ENCODE data around the gene SNRPD3. TPM values are rescaled to one million over a fixed set of nuclear protein-coding genes. Genes with fewer than 3 reads are reported as not detected.
"Not testable (repeated sequence)": the region's sequence is repeated elsewhere in the genome, so short reads cannot be mapped to it uniquely, and the experiment has no call there.

The SNRPD3 gene
- total RNA-seq, 1 donor from 2014 or later, result 147 TPM

GRCh38 chr22:24543679-24544243 is 12.0 kb upstream of the SNRPD3 start:
- TF ChIP-seq, protein P1, sequence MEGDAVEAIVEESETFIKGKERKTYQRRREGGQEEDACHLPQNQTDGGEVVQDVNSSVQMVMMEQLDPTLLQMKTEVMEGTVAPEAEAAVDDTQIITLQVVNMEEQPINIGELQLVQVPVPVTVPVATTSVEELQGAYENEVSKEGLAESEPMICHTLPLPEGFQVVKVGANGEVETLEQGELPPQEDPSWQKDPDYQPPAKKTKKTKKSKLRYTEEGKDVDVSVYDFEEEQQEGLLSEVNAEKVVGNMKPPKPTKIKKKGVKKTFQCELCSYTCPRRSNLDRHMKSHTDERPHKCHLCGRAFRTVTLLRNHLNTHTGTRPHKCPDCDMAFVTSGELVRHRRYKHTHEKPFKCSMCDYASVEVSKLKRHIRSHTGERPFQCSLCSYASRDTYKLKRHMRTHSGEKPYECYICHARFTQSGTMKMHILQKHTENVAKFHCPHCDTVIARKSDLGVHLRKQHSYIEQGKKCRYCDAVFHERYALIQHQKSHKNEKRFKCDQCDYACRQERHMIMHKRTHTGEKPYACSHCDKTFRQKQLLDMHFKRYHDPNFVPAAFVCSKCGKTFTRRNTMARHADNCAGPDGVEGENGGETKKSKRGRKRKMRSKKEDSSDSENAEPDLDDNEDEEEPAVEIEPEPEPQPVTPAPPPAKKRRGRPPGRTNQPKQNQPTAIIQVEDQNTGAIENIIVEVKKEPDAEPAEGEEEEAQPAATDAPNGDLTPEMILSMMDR (IDR thresholded peaks at IDR 0.05; ENCODE audit: insufficient read depth, low read length, severe bottlenecking), result no peak
- Histone ChIP-seq H3K4me3 (ENCODE audit: low read depth, low read length) (no peak overlapping the region), H3K36me3 (ENCODE audit: control insufficient read depth, insufficient read depth, low read length) (peaks cover 49% of the 10 kb centered on the region), H3K27me3 (ENCODE audit: control insufficient read depth, insufficient read depth, low read length) (no peaks in the 10 kb centered on the region)
- DNase-seq (ENCODE audit: low read depth), result no peak
- no peak for FAIRE-seq

DNA sequence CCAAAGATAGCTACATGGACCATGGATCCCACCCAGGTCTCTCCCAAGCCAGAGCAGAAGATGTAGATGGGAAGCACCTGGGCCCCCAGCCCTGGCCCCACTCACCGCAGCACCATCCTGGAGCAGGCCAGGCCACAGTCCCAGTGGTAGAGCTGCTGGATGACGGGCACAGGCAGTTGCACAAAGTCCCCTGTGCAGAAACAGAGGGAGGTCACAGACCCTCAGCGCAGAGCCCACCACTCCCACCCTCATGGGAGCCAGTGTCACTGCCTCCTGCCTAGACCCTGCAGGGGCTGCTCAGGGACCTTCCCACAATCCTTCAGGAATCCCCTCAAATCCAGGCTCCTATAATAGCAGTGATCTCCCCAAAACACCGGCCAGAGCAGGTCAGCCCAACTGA is 7.0 kb upstream of the SNRPD3 start:
- peaks cover 40% of the 10 kb centered on the region for H3K36me3 ChIP-seq (ENCODE audit: control insufficient read depth, insufficient read depth, low read length)
- DNase-seq (ENCODE audit: low read depth), result no peak
- peak; percentile 66 for FAIRE-seq
- TF ChIP-seq, protein P1 (IDR thresholded peaks at IDR 0.05; ENCODE audit: insufficient read depth, low read length, severe bottlenecking), result no peak
- H3K27me3 ChIP-seq (ENCODE audit: control insufficient read depth, insufficient read depth, low read length), result no peaks in the 10 kb centered on the region
- H3K4me3 ChIP-seq (ENCODE audit: low read depth, low read length), result no peak overlapping the region

- Histone ChIP-seq H3K36me3 (ENCODE audit: control insufficient read depth, insufficient read depth, low read length) (peaks cover 34% of the 10 kb centered on the region), H3K27me3 (ENCODE audit: control insufficient read depth, insufficient read depth, low read length) (no peaks in the 10 kb centered on the region), H3K4me3 (ENCODE audit: low read depth, low read length) (no peak overlapping the region)
- TF ChIP-seq, protein P1 (IDR thresholded peaks at IDR 0.05; ENCODE audit: insufficient read depth, low read length, severe bottlenecking), result no peak
- DNase-seq (ENCODE audit: low read depth) (no peak), FAIRE-seq (no peak)
These were observed 5.5 kb upstream of the SNRPD3 start for GRCh38 chr22:24550028-24550901.

- no peak overlapping the region for H3K4me3 ChIP-seq (ENCODE audit: low read depth, low read length)
- peaks cover 32% of the 10 kb centered on the region for H3K36me3 ChIP-seq (ENCODE audit: control insufficient read depth, insufficient read depth, low read length)
- TF ChIP-seq, protein P1 (IDR thresholded peaks at IDR 0.05; ENCODE audit: insufficient read depth, low read length, severe bottlenecking), result no peak
- FAIRE-seq, result no peak
- DNase-seq (ENCODE audit: low read depth), result no peak
- H3K27me3 ChIP-seq (ENCODE audit: control insufficient read depth, insufficient read depth, low read length), result no peaks in the 10 kb centered on the region
These were observed 4.8 kb upstream of the SNRPD3 start for GRCh38 chr22:24550902-24551435.

GRCh38 chr22:24552503-24553286 is 3.1 kb upstream of the SNRPD3 start:
- not testable (repeated sequence) for FAIRE-seq; H3K4me3 ChIP-seq (ENCODE audit: low read depth, low read length); DNase-seq (ENCODE audit: low read depth); H3K27me3 ChIP-seq (ENCODE audit: control insufficient read depth, insufficient read depth, low read length)
- peaks cover 20% of the 10 kb centered on the region for H3K36me3 ChIP-seq (ENCODE audit: control insufficient read depth, insufficient read depth, low read length)
